ENCODE data around the gene UBIAD1.
"Not testable (repeated sequence)": the region's sequence is repeated elsewhere in the genome, so short reads cannot be mapped to it uniquely, and the experiment has no call there.

UBIAD1 gene

GRCh38 chr1:11279630-11280029, 6.6 kb downstream of the UBIAD1 start:
- DNase-seq (ENCODE audit: low read depth in 2 of 2): no peak

GRCh38 chr1:11280719-11281376, 7.8 kb downstream of the UBIAD1 start:
- no peak for DNase-seq (ENCODE audit: low read depth in 2 of 2)

- no peak for DNase-seq (ENCODE audit: low read depth in 2 of 2)
Observed at GRCh38 chr1:11281518-11282331, 8.7 kb downstream of the UBIAD1 start.

- no peak for DNase-seq (ENCODE audit: low read depth in 2 of 2)
Observed at GRCh38 chr1:11283151-11283550, 10.2 kb downstream of the UBIAD1 start.

- no peak for DNase-seq (ENCODE audit: low read depth in 2 of 2)
Observed at GRCh38 chr1:11284784-11285183, 11.8 kb downstream of the UBIAD1 start.

- DNase-seq (ENCODE audit: low read depth in 2 of 2): no peak
Observed at GRCh38 chr1:11285883-11286734, 13.1 kb downstream of the UBIAD1 start.

GRCh38 chr1:11286735-11287410, 13.9 kb downstream of the UBIAD1 start:
- DNase-seq (ENCODE audit: low read depth in 2 of 2): no peak

- DNase-seq (ENCODE audit: low read depth in 2 of 2): no peak
Observed at GRCh38 chr1:11289064-11289463, 16.1 kb downstream of the UBIAD1 start.

GRCh38 chr1:11291049-11291448, 18.1 kb downstream of the UBIAD1 start:
- DNase-seq (ENCODE audit: low read depth in 2 of 2): no peak

GRCh38 chr1:11293856-11294255, 20.9 kb downstream of the UBIAD1 start:
- DNase-seq (ENCODE audit: low read depth in 2 of 2): no peak

- DNase-seq (ENCODE audit: low read depth in 2 of 2): no peak
Observed at GRCh38 chr1:11294951-11295350, 22.0 kb downstream of the UBIAD1 start.

- DNase-seq (ENCODE audit: low read depth in 2 of 2): no peak
Observed at GRCh38 chr1:11295905-11296304, 22.9 kb downstream of the UBIAD1 start.

- not testable (repeated sequence) for DNase-seq (ENCODE audit: low read depth in 2 of 2)
Observed at GRCh38 chr1:11297774-11298173, 24.8 kb downstream of the UBIAD1 start.

GRCh38 chr1:11298390-11299224, 25.6 kb downstream of the UBIAD1 start:
- no peak for DNase-seq (ENCODE audit: low read depth in 2 of 2)

- DNase-seq (ENCODE audit: low read depth in 2 of 2): no peak
Observed at GRCh38 chr1:11299225-11299574, 26.2 kb downstream of the UBIAD1 start.

- no peak for DNase-seq (ENCODE audit: low read depth in 2 of 2)
Observed at GRCh38 chr1:11301601-11302000, 28.6 kb downstream of the UBIAD1 start.

- DNase-seq (ENCODE audit: low read depth in 2 of 2): no peak
Observed at GRCh38 chr1:11302366-11302765, 29.4 kb downstream of the UBIAD1 start.

- not testable (repeated sequence) for DNase-seq (ENCODE audit: low read depth in 2 of 2)
Observed at GRCh38 chr1:11305516-11305915, 32.5 kb downstream of the UBIAD1 start.

GRCh38 chr1:11307852-11308251, 34.9 kb downstream of the UBIAD1 start:
- no peak for DNase-seq (ENCODE audit: low read depth in 2 of 2)

GRCh38 chr1:11308699-11309224, 35.8 kb downstream of the UBIAD1 start:
- DNase-seq (ENCODE audit: low read depth in 2 of 2): no peak

- DNase-seq (ENCODE audit: low read depth in 2 of 2): no peak
Observed at GRCh38 chr1:11309385-11309784, 36.4 kb downstream of the UBIAD1 start.
